ENCODE results near the gene TMEM175.

Gene TMEM175

GRCh38 chr4:945274-946102 lies 13.2 kb downstream of the TMEM175 start:
- Mint-ChIP-seq H3K4me3 (no peak overlapping the region), H3K36me3 (ENCODE audit: low read depth) (peaks cover 4% of the 10 kb centered on the region), H3K9me3 (no peaks in the 10 kb centered on the region), H3K27ac (no peak overlapping the region), H3K4me1 (ENCODE audit: low read depth) (no peaks in the 10 kb centered on the region), H3K27me3 (no peaks in the 10 kb centered on the region)

- no peaks in the 10 kb centered on the region for H3K4me1 Mint-ChIP-seq (ENCODE audit: low read depth)
- H3K27me3 Mint-ChIP-seq: no peaks in the 10 kb centered on the region
- peaks cover 4% of the 10 kb centered on the region for H3K36me3 Mint-ChIP-seq (ENCODE audit: low read depth)
- H3K9me3 Mint-ChIP-seq: no peaks in the 10 kb centered on the region
- no peak overlapping the region for H3K27ac Mint-ChIP-seq
- H3K4me3 Mint-ChIP-seq: no peak overlapping the region
Observed at GRCh38 chr4:946103-946450, 13.8 kb downstream of the TMEM175 start.

- no peaks in the 10 kb centered on the region for H3K4me1 Mint-ChIP-seq (ENCODE audit: low read depth)
- no peak overlapping the region for H3K27ac Mint-ChIP-seq
- H3K36me3 Mint-ChIP-seq (ENCODE audit: low read depth): peaks cover 4% of the 10 kb centered on the region
- H3K9me3 Mint-ChIP-seq: no peaks in the 10 kb centered on the region
- H3K27me3 Mint-ChIP-seq: no peaks in the 10 kb centered on the region
- H3K4me3 Mint-ChIP-seq: no peak overlapping the region
Observed at GRCh38 chr4:946517-947471, 14.5 kb downstream of the TMEM175 start.

- Mint-ChIP-seq H3K36me3 (ENCODE audit: low read depth) (peaks cover 4% of the 10 kb centered on the region), H3K4me3 (no peak overlapping the region), H3K9me3 (no peaks in the 10 kb centered on the region), H3K27ac (no peak overlapping the region), H3K4me1 (ENCODE audit: low read depth) (no peaks in the 10 kb centered on the region), H3K27me3 (no peaks in the 10 kb centered on the region)
Observed at GRCh38 chr4:947491-947971, 15.3 kb downstream of the TMEM175 start.

GRCh38 chr4:948101-948935 lies 16.1 kb downstream of the TMEM175 start:
- H3K4me1 Mint-ChIP-seq (ENCODE audit: low read depth): no peaks in the 10 kb centered on the region
- no peaks in the 10 kb centered on the region for H3K36me3 Mint-ChIP-seq (ENCODE audit: low read depth)
- no peak overlapping the region for H3K27ac Mint-ChIP-seq
- H3K4me3 Mint-ChIP-seq: no peak overlapping the region
- no peaks in the 10 kb centered on the region for H3K27me3 Mint-ChIP-seq
- no peaks in the 10 kb centered on the region for H3K9me3 Mint-ChIP-seq

- Mint-ChIP-seq H3K36me3 (ENCODE audit: low read depth) (no peaks in the 10 kb centered on the region), H3K27ac (no peak overlapping the region), H3K4me1 (ENCODE audit: low read depth) (no peaks in the 10 kb centered on the region), H3K9me3 (no peaks in the 10 kb centered on the region), H3K27me3 (no peaks in the 10 kb centered on the region), H3K4me3 (no peak overlapping the region)
Observed at GRCh38 chr4:948936-949300, 16.7 kb downstream of the TMEM175 start.

- Mint-ChIP-seq H3K36me3 (ENCODE audit: low read depth) (no peaks in the 10 kb centered on the region), H3K27me3 (no peaks in the 10 kb centered on the region), H3K27ac (no peak overlapping the region), H3K9me3 (no peaks in the 10 kb centered on the region), H3K4me3 (no peak overlapping the region), H3K4me1 (ENCODE audit: low read depth) (no peaks in the 10 kb centered on the region)
Observed at GRCh38 chr4:949656-950055, 17.4 kb downstream of the TMEM175 start.

- H3K4me1 Mint-ChIP-seq (ENCODE audit: low read depth): no peaks in the 10 kb centered on the region
- no peaks in the 10 kb centered on the region for H3K9me3 Mint-ChIP-seq
- H3K4me3 Mint-ChIP-seq: no peak overlapping the region
- no peak overlapping the region for H3K27ac Mint-ChIP-seq
- no peaks in the 10 kb centered on the region for H3K27me3 Mint-ChIP-seq
- no peaks in the 10 kb centered on the region for H3K36me3 Mint-ChIP-seq (ENCODE audit: low read depth)
Observed at GRCh38 chr4:950136-951020, 18.1 kb downstream of the TMEM175 start.

- H3K4me1 Mint-ChIP-seq (ENCODE audit: low read depth): no peaks in the 10 kb centered on the region
- no peak overlapping the region for H3K4me3 Mint-ChIP-seq
- H3K27me3 Mint-ChIP-seq: no peaks in the 10 kb centered on the region
- H3K36me3 Mint-ChIP-seq (ENCODE audit: low read depth): no peaks in the 10 kb centered on the region
- no peaks in the 10 kb centered on the region for H3K9me3 Mint-ChIP-seq
- no peak overlapping the region for H3K27ac Mint-ChIP-seq
Observed at GRCh38 chr4:951186-951585, 18.9 kb downstream of the TMEM175 start.

GRCh38 chr4:951594-952468 lies 19.6 kb downstream of the TMEM175 start:
- H3K4me1 Mint-ChIP-seq (ENCODE audit: low read depth): no peaks in the 10 kb centered on the region
- H3K9me3 Mint-ChIP-seq: no peaks in the 10 kb centered on the region
- no peaks in the 10 kb centered on the region for H3K27me3 Mint-ChIP-seq
- H3K36me3 Mint-ChIP-seq (ENCODE audit: low read depth): no peaks in the 10 kb centered on the region
- no peak overlapping the region for H3K27ac Mint-ChIP-seq
- H3K4me3 Mint-ChIP-seq: no peak overlapping the region

GRCh38 chr4:952881-953573 lies 20.8 kb downstream of the TMEM175 start:
- no peaks in the 10 kb centered on the region for H3K27me3 Mint-ChIP-seq
- H3K27ac Mint-ChIP-seq: no peak overlapping the region
- H3K9me3 Mint-ChIP-seq: no peaks in the 10 kb centered on the region
- no peaks in the 10 kb centered on the region for H3K36me3 Mint-ChIP-seq (ENCODE audit: low read depth)
- no peak overlapping the region for H3K4me3 Mint-ChIP-seq
- H3K4me1 Mint-ChIP-seq (ENCODE audit: low read depth): no peaks in the 10 kb centered on the region

GRCh38 chr4:953574-953915 lies 21.3 kb downstream of the TMEM175 start:
- Mint-ChIP-seq H3K36me3 (ENCODE audit: low read depth) (no peaks in the 10 kb centered on the region), H3K4me3 (no peak overlapping the region)

More at GRCh38 chr4:953574-953915, 21.3 kb downstream of the TMEM175 start:
- Mint-ChIP-seq H3K9me3 (no peaks in the 10 kb centered on the region), H3K27ac (no peak overlapping the region), H3K27me3 (no peaks in the 10 kb centered on the region), H3K4me1 (ENCODE audit: low read depth) (no peaks in the 10 kb centered on the region)
